Cerebellar cortex (tissue), 1 donor: ENCODE results near the gene SCN4A.
"Not testable (repeated sequence)": the region's sequence is repeated elsewhere in the genome, so short reads cannot be mapped to it uniquely, and the experiment has no call there.

Experiments
- DNase-seq: peaks from one replicate; pipeline ENCODE4 v3.0.0-alpha.2; 2015; ENCODE audit warnings: low spot score

The SCN4A gene

DNA sequence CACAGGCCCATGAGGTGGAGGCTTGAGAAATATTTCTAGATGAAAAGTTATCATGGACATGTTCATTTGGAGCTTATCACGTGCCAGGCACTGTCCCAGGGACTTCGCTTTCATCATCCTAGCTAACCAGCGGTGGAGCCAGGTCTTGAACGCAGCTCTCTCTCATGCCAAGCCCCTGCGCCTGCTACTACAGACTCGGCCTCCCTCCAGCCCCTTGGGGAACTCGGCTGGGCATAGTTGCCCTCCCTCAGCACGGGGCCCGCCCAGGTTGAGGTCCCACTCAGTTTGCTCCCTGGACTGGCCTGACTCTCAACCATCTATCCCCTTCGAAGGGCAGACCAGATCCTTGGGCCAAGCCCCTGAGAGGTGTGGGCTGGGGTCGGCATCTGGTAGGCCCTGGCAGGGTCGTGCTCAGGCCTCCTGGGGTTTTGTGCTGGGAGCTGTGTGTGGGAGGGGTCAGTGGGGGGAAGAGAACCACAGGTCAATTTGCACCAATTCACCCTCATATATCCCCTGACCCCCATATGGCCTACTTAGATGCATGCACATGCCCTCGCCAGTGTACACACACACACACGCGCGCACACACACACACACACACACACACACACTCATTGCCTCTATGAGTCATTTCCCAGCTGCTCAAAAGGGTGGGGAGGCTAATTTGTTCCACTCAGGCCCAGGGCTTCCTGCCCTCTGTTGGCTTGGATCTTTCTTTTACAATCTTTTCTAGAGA lies 12.1 kb upstream of the SCN4A start:
- no peak for DNase-seq

DNA sequence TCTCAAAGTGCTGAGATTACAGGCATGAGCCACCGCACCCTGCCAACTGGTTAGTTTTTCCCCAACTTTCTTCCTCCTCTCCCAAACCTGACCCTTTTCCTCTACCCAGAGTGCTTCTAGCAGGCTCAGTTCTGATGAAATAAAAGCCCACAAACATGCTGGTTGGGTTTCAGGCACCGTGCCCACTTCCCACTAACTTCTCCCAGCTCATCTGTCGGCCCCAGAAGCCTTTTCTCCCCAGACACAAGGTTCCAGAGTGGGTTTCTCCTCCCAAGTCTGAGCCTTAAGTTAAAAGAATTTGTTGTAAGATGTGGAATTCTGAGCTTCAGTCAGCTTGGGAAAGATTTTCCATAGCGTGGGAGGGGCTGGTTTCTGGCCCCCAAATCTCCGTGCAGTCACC lies 11.5 kb upstream of the SCN4A start:
- no peak for DNase-seq

DNA sequence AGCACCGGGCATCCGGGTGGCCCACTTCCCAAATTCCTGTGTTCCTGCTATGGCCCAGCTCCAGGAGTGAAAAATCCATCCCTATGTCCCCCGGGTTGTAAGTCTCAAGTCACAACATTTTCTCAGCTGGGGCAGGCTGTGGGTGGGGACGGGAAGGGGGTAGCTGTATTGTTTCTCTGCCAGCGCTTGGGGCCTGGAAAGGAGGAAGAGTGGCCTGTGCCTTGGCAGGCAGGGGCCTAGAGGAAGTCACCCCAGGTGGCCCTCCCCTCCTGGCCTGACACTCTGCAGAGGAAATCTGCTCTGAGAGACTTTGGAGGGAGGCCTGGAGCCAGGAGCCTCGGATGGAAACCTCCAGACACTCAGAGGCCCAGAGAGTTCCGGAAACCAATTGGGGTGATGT lies 10.6 kb upstream of the SCN4A start:
- DNase-seq = no peak

DNA sequence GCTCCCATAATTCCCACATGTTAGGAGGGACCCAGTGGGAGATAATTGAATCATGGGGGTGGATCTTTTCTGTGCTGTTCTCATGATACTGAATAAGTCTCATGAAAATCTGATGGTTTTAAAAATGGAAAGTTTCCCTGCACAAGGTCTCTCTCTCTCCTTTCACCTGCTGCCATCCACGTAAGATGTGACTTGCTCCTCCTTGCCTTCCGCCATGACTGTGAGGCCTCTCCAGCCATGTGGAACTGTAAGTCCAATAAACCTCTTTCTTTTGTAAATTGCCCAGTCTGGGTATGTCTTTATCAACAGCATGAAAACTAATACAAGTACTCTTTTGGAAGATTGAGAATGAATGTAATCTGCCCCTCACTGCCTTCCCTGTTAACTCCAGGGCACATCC lies 9.9 kb upstream of the SCN4A start:
- not testable (repeated sequence) for DNase-seq

DNA sequence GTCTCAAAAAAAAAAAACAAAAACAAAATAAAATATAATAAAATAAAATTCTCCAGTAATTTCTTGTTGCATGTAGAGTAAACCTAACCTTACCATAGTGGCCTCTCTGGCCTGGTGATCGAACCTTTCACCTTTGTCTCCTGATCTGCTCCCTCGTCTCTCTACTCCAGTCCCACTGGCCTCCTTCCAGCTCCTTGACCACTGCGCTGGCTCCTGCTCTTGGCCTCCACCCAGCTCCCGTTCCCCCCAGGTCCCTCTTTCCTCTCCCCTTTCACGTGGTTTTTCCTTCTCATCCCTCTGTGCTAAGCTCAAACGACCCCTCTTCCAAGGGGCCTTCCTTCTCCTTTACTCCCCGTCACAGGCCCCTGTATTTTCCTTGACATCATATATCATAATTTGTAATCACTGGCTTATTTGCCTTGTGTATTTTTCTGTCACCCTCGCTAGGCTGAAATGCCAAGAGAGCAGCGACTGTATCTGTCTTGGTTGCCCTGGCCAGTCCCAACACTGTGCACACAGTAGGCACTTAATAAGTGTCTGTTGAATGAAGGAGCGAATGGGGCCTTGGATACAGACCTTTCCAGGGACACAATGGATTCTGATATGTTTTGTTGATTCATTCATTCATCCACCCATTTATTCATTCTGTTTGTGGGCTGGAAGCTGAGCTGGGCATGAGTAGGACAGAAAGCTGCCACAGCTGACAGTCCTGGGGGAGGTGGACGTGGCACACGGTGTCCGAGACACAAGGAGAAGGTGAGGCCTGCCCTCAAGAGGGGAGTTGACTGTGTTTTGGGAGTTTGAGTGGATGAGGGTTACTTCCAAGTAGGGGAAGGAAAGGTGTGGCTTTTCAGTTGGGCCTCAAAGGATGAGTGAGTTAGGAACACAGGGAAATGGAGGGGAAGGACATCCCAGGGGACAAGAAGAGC lies 5.8 kb upstream of the SCN4A start:
- no peak for DNase-seq

DNA sequence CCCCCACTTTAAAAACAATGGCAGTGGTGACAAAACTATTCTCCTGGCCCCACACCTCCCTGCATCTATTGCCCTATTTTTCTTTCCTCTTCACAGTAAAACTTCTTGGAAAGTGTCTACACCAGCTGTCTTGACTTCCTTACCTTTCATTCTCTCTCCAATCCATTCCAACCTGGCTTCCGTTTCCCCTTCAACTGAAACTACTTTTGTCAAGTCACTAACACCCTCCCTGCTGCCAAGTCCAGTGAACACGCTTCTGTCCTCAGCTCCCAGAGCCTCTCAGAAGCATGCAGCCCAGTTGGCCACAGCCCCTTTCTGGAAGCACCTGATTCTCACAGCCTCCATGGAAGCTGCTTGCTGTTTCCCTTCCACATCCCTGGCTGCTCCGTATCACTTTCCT lies 4.0 kb upstream of the SCN4A start:
- no peak for DNase-seq

DNA sequence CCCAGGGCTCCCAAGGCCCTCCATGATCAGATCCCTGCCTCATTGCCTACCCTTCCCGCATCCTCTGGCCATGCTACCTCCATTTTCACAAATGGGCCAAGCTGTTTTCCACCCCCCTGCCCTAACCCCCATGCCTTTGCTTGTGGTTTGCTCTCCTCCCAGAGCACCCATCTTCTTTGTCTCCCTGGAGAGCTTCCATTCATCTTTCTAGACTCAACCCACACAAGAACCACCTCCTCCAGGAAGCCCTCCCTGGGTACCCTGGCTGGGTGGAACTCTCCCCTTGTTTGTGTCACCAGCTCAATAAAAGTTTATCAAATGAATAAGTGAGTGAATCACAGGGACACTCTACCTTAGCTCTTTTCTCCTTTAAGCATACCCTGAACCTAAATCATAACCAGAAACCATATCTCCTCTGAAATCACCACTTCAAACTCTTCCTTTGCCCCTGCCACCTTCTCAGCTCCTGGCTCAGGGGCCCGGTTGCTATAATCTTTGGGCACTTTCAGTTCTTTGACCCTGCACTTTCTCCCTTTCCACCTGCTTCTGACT lies 2.9 kb upstream of the SCN4A start:
- no peak for DNase-seq

DNA sequence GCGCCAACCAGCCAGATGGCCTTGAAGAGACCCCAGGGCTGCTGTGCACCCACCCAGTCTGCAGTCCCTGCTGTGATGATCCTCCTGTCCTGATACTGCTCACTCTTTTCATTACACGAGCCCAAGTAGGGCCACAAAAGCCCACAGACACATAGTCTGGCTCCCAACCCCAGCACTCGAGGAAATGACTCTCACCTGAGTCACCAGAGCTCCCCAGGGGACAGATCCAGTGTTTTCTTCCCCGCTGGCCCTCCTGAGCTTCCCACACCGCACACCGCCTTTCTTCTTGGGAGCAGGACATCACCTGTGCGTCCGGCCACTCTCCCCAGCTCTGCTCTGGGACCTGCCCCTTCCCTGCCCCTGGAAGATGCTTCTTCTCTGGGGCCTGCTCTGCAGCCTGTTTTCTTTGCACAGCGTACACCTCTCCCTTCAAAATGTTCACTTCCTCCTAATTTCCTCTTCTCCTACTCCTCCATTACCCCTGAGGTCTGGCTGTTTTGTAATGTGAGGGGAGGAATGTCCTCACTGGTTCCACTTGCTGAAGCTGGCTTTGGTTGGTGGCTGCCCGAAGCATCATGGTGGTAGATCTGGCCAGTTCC lies 2.0 kb upstream of the SCN4A start:
- DNase-seq = no peak

DNA sequence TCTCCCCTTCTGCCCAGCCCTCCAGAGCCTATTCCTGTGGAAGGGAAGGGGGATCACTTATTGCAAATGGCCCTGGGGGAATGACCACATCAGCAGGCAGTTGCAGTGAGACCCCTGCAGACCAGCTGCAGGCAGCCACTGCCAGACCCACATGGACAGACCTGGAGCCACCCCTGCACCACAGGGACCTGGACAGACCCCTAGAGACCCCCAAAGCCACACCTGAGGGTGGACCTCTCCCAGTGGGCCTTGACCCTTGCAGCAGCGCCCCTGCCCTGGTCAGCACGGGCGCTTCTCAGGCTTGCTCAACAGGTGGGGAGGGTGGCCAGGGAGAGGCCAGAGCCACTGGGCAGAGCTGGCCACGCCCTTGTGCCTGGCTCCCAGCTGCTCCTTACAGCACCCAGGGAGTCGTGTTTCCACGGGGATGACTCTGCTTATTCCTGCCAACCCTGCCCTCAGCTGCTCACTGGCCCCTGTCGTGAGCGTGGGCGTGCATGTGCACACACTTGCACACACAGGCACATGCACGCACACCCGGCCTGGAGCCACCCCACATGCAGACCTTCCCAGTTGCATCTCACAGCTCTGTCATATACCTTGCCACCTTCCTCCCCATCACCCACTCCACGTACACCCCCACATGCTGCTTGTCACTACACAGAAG lies 1.3 kb upstream of the SCN4A start:
- DNase-seq = no peak

DNA sequence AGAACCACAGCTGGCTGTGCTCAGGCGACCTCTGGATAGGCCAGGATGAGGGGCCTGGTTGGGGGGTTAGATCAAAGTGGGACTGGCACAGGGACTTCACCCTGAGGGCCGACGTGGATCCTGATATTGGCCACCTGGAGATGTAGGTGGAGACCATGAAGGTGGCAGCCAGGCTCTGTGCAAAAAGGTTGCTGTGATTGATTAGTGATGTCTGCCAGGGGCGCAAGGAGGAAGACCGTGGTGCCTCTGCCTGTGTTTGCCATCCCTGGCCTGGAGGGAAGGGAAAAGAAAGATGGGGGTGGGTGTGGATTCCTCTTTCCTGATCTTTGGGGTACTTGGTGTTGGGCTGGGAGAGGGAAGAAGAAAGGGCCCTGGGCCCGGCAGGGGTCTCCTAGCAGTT lies 529 bp upstream of the SCN4A start:
- no peak for DNase-seq

DNA sequence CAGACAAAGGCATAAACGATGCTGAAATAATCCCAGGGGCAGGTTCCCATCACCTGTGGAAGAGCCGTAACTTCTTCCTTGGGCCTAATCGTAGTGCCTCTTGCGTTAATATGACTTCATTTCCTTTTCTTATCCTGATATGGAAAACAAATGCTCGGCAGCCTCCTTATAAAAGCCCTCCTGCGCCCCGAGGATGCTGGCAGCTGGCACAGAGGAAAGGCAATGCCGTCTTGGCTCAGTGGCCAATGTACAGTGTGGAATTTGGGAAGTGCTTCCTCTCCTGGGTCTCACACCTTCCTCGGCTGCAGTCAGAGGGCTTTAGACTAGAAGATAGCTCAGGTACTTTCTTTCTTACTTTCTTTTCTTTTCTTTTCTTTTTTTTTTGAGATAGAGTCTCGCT lies 3.4 kb downstream of the SCN4A start:
- no peak for DNase-seq

DNA sequence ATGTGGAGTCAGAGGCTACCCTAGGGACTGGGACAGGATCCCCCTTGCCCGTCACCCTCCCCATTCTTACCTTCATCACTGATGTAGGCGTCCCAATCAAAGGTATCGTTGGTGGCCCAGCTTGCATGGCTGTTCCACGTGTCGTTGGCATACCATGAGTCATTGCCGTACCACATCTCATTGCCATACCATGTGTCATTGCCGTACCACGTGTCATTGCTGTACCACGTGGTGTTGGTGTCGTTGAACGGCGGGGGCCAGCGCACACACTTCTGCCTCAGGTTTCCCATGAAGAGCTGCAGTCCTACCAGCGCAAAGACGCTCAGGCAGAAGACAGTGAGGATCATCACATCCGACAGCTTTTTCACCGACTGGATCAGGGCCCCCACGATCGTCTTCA lies 4.8 kb downstream of the SCN4A start:
- DNase-seq = no peak

DNA sequence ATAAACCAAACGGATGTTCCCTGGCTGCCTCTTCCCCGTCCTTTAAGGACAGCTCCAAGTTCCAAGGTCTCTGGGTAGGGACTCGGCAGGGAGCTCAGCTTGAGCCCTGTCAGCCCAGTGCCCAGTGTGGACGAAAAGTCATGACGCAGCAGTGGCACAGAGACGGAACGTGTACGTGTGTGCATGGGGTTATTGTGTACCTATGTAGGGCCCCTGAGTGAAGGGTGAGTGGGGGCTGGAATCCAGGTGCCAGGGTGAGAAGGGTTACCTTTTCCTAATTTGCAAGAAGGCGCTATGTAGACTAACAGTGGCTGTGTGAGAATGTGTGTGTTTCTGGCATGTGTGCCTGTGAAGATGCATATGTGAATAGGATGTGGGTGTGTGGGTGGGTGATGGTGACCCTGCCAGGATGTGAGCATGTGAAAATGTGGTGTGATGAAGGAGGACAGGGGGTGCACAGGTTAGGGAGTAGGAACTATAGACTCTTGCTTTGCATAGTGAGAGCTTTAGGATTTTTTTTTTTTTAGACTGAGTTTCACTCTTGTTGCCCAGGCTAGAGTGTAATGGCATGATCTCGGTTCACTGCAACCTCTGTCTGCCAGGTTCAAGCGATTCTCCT lies 6.0 kb downstream of the SCN4A start:
- DNase-seq = no peak

DNA sequence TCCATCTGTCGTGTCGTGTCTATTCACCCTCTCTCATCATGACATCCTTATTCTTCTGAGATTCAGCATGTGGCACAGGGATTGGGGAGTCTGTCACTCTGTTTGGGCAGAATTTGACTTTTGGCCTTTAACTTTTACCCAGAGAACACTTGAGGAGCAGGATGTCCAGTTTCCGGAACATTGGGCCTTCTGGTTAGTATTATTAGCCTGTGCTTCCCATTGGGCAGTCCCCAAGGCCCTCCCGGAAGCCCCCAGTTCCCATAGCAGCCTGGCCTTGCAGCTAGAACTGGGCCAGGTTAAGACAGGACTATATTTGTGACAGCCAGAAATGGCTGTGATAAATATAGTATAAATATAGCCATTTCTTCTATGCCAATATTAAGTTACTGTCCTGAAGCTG lies 9.6 kb downstream of the SCN4A start:
- DNase-seq = no peak

DNA sequence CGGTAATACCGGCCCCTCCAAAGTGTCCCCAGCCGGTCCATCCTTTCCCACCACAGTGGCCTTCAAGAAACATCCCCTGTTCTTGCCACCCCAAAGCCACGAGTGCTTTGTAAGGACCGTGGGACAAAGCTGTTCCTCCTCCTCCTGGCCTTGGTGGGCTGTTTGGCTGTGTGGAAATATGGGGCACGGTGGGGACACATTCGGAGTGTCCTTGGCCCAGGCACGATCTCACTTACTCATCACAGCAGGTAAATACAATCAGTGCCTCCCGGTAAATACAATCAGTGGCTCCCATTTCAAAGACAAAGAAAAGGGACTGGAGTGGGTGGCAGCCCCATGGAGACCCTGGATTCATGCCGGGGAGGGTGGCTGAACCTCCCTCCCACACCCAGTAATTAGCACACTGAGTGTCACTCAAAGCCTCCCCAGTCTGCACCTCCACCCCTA lies 10.4 kb downstream of the SCN4A start:
- no peak for DNase-seq

DNA sequence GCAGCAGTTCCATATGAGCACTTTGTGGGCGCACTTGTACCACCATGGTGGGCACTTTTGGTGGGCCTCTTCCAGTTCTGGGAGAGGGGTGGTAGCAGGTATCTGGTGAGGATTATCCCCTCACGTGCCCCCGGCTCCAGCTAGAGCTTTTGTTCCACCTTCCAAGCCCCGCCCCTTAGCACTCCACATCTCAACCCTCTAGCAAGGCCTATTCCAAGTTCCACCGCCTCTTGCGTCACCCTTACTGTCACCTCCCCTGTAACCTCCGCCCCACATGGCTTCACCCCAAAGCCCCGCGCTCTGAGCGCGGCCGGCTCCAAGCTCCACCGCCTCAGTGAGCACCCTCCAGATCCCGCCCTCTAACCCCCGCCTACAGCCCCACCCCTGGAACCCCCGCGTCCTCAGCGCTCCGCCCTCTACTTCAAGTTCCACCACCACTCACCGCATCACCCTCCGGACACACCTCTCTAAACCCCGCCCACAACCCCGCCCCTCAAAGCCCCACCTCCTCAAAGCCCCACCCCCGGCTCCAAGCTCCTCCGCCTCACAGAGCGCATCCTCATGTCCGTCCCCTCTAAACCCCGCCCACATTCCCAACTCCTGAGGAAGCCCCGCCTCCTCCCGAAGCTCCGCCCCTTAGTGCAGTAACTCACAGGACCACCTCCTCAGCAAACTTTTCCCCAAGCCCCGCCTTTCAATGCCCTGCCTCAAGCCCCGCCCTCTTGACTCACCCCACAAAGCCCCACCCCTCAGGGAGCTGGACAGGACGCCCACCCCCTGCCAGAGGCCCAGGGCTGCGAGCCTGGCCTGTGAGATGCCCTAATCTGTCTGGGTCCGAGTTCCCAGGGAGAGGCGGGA lies 11.1 kb downstream of the SCN4A start:
- peak; percentile 34 for DNase-seq

DNA sequence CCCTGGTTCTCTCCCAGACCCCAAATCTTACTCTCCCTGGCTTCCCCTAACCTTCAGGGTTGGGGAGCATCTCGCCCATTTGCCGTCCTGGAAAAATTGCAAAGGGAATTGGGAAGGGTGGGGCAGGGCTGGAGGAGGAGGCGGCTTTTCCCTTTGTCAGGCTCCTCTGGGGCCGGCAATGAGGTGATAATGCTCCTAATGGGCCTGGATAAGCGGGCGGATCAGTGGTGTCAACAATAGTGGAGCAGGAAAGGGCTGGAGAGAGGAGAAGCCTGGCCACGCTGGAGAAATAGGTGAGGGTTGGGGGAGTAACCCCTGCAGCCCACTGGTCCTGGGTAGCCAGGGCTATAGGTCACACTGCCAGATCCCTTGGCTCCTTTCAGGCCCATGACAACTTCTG lies 12.3 kb downstream of the SCN4A start:
- no peak for DNase-seq

DNA sequence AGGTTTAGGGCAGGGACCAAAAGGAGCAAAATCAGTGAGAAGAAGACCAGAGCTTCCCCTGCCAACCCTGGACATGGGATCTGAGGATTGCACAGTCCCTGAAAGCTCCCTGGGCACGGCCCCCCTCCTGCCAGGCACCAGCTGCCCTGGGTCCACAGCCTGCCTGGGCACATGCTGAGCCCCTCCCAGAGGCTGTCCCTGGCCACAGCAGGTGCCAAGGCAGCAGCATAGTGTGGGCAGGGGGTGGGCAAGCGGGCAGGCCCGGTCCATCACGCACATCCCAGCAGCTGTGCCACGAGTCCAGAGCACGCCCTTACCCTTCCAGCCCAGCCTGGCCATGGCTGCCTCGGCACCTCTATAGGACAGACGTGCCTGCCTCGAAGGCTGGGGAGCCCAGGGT lies 12.7 kb downstream of the SCN4A start:
- no peak for DNase-seq

DNA sequence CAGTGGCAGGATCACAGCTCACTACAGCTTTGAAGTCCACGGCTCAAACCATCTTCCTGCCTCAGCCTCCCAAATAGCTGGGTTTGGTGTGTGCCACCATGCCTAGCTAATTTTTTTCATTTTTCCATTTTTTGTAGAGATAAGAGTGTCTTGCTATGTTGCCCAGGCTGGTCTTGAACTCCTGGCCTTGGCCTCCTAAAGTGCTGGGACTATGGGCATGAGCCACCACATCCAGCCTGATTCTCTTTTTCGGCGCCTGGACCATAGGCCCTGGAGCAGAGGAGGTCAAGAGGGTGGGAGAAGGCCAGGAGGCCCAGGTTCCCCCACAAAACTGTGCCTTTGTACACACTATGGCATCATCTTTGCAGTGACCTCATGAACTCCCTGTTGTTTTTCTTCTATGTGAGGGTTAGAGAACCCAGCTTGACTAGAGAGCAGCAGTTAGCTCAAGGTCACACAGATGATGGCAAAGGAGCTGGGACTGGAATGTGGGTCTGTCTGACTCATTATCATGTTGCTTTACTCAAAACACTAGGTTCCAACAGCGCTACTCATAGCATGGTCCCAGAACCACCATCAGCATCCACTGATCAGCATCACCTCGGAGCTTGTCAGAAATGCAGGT lies 16.3 kb downstream of the SCN4A start:
- DNase-seq = no peak

DNA sequence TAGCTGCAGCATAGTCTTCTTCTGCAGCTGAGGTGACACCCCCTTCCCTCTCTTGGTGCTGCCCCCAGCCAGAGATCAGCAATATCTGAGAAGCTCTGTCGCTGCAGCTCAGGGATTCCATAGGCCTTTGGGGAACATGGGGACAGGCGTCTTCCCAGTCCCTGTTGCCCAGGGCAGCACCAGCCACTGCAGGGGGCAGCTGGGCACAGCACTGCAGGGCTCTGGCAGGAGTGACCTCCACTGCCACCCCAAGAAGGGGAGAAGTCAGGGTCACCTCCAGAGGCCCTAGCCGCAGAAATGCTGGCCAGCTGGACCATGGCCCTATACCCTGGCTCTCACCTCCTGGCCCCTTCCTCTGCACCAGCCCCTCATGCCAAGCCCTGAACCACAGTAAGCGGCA lies 16.9 kb downstream of the SCN4A start:
- no peak for DNase-seq
